Chondrocyte (in vitro differentiated cells): ENCODE data around the gene C1QTNF8. TPM values are rescaled to one million over a fixed set of nuclear protein-coding genes. Genes with fewer than 3 reads are reported as not detected.

ENCODE experiments used
- DNase-seq: peaks from one replicate; pipeline ENCODE4 v3.0.0; 2021; ENCODE audit warnings: mixed read lengths, low spot score
- H3K27ac Mint-ChIP-seq: one replicate; pipeline ENCODE4 v1.8.0; 2021; ENCODE audit warnings: mild to moderate bottlenecking, moderate library complexity, mixed read lengths; ENCODE audit not compliant: unreplicated experiment
- H3K27me3 Mint-ChIP-seq: 2 replicates; pipeline ENCODE4 v1.8.0; 2021; ENCODE audit warnings: low read depth, mixed read lengths
- H3K36me3 Mint-ChIP-seq: 2 replicates; pipeline ENCODE4 v1.8.0; 2021; ENCODE audit warnings: low read depth, mixed read lengths
- H3K4me1 Mint-ChIP-seq: 2 replicates; pipeline ENCODE4 v1.8.0; 2021; ENCODE audit warnings: low read depth, mild to moderate bottlenecking, mixed read lengths
- H3K4me3 Mint-ChIP-seq: one replicate; pipeline ENCODE4 v1.8.0; 2021; ENCODE audit warnings: mild to moderate bottlenecking, moderate library complexity, mixed read lengths; ENCODE audit not compliant: unreplicated experiment
- H3K9me3 Mint-ChIP-seq: 2 replicates; pipeline ENCODE4 v1.8.0; 2021; ENCODE audit warnings: low read depth, mixed read lengths
- total RNA-seq: library from RNA; stranded (reverse); gene quantifications from 3 replicates; pipeline ENCODE4 v1.2.1, GENCODE V29; 2021
- TF ChIP-seq, protein P1 (sequence below): fragments of 200-600 bp; sonication (generic); IDR thresholded peaks from 2 replicates; pipeline ENCODE4 v1.5.0; 2021; ENCODE audit warnings: antibody characterized with exemption, mild to moderate bottlenecking, moderate library complexity

The C1QTNF8 gene
- total RNA-seq, 1 donor from 2014 or later = not detected

- Mint-ChIP-seq H3K9me3 (no peaks in the 10 kb centered on the region), H3K27ac (no peak overlapping the region)
- no peak for DNase-seq
Measured at GRCh38 chr16:1049113-1049975, 46.7 kb downstream of the C1QTNF8 start.

GRCh38 chr16:1048442-1049112, 47.5 kb downstream of the C1QTNF8 start:
- no peak overlapping the region for H3K27ac Mint-ChIP-seq
- no peak for DNase-seq
- no peaks in the 10 kb centered on the region for H3K9me3 Mint-ChIP-seq
- TF ChIP-seq, protein P1, sequence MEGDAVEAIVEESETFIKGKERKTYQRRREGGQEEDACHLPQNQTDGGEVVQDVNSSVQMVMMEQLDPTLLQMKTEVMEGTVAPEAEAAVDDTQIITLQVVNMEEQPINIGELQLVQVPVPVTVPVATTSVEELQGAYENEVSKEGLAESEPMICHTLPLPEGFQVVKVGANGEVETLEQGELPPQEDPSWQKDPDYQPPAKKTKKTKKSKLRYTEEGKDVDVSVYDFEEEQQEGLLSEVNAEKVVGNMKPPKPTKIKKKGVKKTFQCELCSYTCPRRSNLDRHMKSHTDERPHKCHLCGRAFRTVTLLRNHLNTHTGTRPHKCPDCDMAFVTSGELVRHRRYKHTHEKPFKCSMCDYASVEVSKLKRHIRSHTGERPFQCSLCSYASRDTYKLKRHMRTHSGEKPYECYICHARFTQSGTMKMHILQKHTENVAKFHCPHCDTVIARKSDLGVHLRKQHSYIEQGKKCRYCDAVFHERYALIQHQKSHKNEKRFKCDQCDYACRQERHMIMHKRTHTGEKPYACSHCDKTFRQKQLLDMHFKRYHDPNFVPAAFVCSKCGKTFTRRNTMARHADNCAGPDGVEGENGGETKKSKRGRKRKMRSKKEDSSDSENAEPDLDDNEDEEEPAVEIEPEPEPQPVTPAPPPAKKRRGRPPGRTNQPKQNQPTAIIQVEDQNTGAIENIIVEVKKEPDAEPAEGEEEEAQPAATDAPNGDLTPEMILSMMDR = no peak
- H3K36me3 Mint-ChIP-seq = no peaks in the 10 kb centered on the region
- H3K4me1 Mint-ChIP-seq = no peaks in the 10 kb centered on the region
- no peaks in the 10 kb centered on the region for H3K27me3 Mint-ChIP-seq
- no peak overlapping the region for H3K4me3 Mint-ChIP-seq

More at GRCh38 chr16:1049113-1049975, 46.7 kb downstream of the C1QTNF8 start:
- Mint-ChIP-seq H3K4me1 (no peaks in the 10 kb centered on the region), H3K36me3 (no peaks in the 10 kb centered on the region), H3K4me3 (no peak overlapping the region), H3K27me3 (no peaks in the 10 kb centered on the region)
- TF ChIP-seq, protein P1 = no peak

GRCh38 chr16:1047801-1048200, 48.2 kb downstream of the C1QTNF8 start:
- no peak overlapping the region for H3K4me3 Mint-ChIP-seq
- TF ChIP-seq, protein P1 = no peak
- H3K27me3 Mint-ChIP-seq = no peaks in the 10 kb centered on the region
- no peaks in the 10 kb centered on the region for H3K4me1 Mint-ChIP-seq
- DNase-seq = no peak
- H3K9me3 Mint-ChIP-seq = no peaks in the 10 kb centered on the region
- H3K36me3 Mint-ChIP-seq = no peaks in the 10 kb centered on the region
- no peak overlapping the region for H3K27ac Mint-ChIP-seq

DNA sequence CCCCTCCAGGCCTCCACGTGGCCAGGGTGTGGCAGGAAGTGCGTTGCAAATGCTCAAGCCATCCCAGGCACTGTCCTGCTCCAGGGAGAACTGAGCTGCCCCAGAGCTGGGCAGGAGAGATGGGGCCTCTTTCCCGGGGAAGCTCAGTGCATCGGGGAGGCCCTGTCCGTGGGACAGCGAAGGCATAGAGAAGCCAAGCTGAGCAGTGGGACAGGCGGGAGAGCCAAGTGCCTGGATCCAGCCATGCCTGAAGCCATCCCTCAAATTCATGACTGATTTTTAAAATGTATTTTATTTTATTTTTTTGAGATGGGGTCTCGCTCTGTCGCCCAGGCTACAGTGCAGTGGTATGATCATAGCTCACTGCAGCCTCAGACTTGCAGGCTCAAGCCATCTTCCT, 48.9 kb downstream of the C1QTNF8 start:
- no peaks in the 10 kb centered on the region for H3K27me3 Mint-ChIP-seq
- H3K36me3 Mint-ChIP-seq = peaks cover 2% of the 10 kb centered on the region
- peaks cover 4% of the 10 kb centered on the region for H3K9me3 Mint-ChIP-seq
- H3K4me3 Mint-ChIP-seq = no peak overlapping the region
- DNase-seq = no peak
- H3K27ac Mint-ChIP-seq = no peak overlapping the region
- H3K4me1 Mint-ChIP-seq = no peaks in the 10 kb centered on the region
- TF ChIP-seq, protein P1 = no peak
